AG04450 (cell line): ENCODE results near the gene UBR2. TPM values are rescaled to one million over a fixed set of nuclear protein-coding genes. Genes with fewer than 3 reads are reported as not detected.
"Not testable (repeated sequence)": the region's sequence is repeated elsewhere in the genome, so short reads cannot be mapped to it uniquely, and the experiment has no call there.

Source experiments
- CTCF ChIA-PET: fragments of 300-600, 350-600 bp; formaldehyde crosslinking; extraction: SDS; loops from one replicate; lab custom pipeline; 2022; ENCODE audit warnings: antibody characterized with exemption, inconsistent platforms; lab: Charles Lee
- POLR2A ChIA-PET: fragments of 350-600 bp; formaldehyde crosslinking; extraction: SDS; loops from one replicate; lab custom pipeline; 2021; ENCODE audit warnings: antibody characterized with exemption, inconsistent platforms; lab: Yijun Ruan, JAX
- DNase-seq: peaks from one replicate; pipeline ENCODE4 v3.0.0-alpha.2; 2011; ENCODE audit warnings: low read depth, low spot score
- H3K27ac ChIP-seq: one replicate; pipeline ENCODE4 v1.5.1; 2012; ENCODE audit warnings: low read depth, low read length, control low read depth
- H3K27me3 ChIP-seq: one replicate; pipeline ENCODE4 v1.6.0; 2012; ENCODE audit warnings: low read length; ENCODE audit not compliant: control insufficient read depth, insufficient read depth
- H3K4me3 ChIP-seq: 2 replicates; pipeline ENCODE4 v1.5.1; 2011; ENCODE audit warnings: mild to moderate bottlenecking, low read depth, low read length, control low read depth
- H3K9me3 ChIP-seq: 2 replicates; pipeline ENCODE4 v1.5.1; 2012; ENCODE audit warnings: low read length; ENCODE audit not compliant: control insufficient read depth, insufficient read depth
- polyA plus RNA-seq: library from polyadenylated mRNA; depleted of rRNA; stranded (reverse); fragments of >200 nt; gene quantifications from 2 replicates; pipeline ENCODE4 v1.2.3, GENCODE V29; 2011
- TF ChIP-seq, protein P1 (sequence below): IDR thresholded peaks from 2 replicates; pipeline ENCODE4 v1.5.1; 2011; ENCODE audit warnings: low read depth, low read length, control low read depth, inconsistent platforms

The UBR2 gene
- polyA plus RNA-seq, 1 experiment: 25.3 TPM

GRCh38 chr6:42598300-42598699 lies 34.5 kb downstream of the UBR2 start:
- no peaks in the 10 kb centered on the region for H3K27me3 ChIP-seq
- POLR2A ChIA-PET: interaction anchor here (0.6 kb wide), 1 partner anchor 9 kb away, joined by 3 read pairs; no protein-coding TSS in a partner anchor
- no peaks in the 10 kb centered on the region for H3K9me3 ChIP-seq
- no peak overlapping the region for H3K27ac ChIP-seq
- DNase-seq: no peak
- no peak overlapping the region for H3K4me3 ChIP-seq
- CTCF ChIA-PET: no interaction called here
- TF ChIP-seq, protein P1, sequence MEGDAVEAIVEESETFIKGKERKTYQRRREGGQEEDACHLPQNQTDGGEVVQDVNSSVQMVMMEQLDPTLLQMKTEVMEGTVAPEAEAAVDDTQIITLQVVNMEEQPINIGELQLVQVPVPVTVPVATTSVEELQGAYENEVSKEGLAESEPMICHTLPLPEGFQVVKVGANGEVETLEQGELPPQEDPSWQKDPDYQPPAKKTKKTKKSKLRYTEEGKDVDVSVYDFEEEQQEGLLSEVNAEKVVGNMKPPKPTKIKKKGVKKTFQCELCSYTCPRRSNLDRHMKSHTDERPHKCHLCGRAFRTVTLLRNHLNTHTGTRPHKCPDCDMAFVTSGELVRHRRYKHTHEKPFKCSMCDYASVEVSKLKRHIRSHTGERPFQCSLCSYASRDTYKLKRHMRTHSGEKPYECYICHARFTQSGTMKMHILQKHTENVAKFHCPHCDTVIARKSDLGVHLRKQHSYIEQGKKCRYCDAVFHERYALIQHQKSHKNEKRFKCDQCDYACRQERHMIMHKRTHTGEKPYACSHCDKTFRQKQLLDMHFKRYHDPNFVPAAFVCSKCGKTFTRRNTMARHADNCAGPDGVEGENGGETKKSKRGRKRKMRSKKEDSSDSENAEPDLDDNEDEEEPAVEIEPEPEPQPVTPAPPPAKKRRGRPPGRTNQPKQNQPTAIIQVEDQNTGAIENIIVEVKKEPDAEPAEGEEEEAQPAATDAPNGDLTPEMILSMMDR: no peak

- no peak for DNase-seq
- Histone ChIP-seq H3K27me3 (no peaks in the 10 kb centered on the region), H3K9me3 (no peaks in the 10 kb centered on the region), H3K27ac (no peak overlapping the region), H3K4me3 (no peak overlapping the region)
- ChIA-PET CTCF (no interaction called here), POLR2A (no interaction called here)
- TF ChIP-seq, protein P1: no peak
These were observed 35.7 kb downstream of the UBR2 start for GRCh38 chr6:42599558-42599957.

DNA sequence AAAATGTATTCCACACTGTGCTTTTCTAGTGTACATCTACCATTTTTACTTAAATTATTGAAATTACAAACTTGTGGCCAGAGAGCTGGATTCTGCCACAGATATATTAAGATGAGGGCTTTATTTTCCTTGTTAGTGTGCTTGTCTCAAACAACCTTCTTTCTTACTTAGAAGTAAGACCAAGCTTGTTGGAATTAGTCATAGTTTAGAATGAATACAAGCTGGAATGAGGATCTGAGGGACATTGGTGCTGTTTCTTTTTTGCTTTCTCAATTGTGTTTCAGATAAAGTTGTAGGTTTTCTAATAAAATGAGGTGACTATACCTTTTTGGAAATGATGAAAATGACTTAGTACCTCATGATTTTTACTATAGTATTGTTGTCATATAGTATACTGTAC lies 40.3 kb downstream of the UBR2 start:
- Histone ChIP-seq H3K4me3 (no peak overlapping the region), H3K9me3 (no peaks in the 10 kb centered on the region), H3K27ac (no peak overlapping the region), H3K27me3 (no peaks in the 10 kb centered on the region)
- no peak for DNase-seq
- CTCF ChIA-PET: interaction anchor here (1.4 kb wide), 1 partner anchor 57 kb away, joined by 4 read pairs; no protein-coding TSS in a partner anchor
- POLR2A ChIA-PET: interaction anchor here (0.8 kb wide), 1 partner anchor 142 kb away, joined by 3 read pairs; no protein-coding TSS in a partner anchor
- TF ChIP-seq, protein P1: no peak

DNA sequence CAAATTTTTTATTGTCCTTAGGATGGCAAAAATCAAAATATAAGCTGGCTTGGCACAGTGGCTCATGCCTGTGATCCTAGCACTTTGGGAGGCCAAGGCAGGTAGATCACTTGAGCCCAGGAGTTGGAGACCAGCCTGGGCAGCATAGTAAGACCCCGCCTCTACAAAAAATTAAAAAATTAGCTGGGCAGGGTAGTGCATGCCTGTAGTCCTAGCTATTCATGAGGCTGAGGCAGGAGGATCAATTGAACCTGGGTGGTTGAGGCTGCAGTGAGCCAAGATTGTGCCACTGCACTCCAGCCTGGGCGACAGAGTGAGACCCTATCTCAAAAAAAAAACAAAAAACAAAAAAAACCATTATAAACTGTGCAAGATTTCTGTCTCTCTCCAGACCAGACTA lies 40.9 kb downstream of the UBR2 start:
- H3K9me3 ChIP-seq, CTCF ChIA-PET, H3K27me3 ChIP-seq, DNase-seq, H3K27ac ChIP-seq, POLR2A ChIA-PET, H3K4me3 ChIP-seq: not testable (repeated sequence)

GRCh38 chr6:42610416-42610815 lies 46.6 kb downstream of the UBR2 start:
- no peak for DNase-seq
- ChIA-PET CTCF (no interaction called here), POLR2A (interaction anchor here (1.1 kb wide), 1 partner anchor 39 kb away, joined by 3 read pairs; no protein-coding TSS in a partner anchor)
- no peak overlapping the region for H3K4me3 ChIP-seq
- H3K27ac ChIP-seq: no peak overlapping the region
- no peaks in the 10 kb centered on the region for H3K27me3 ChIP-seq
- H3K9me3 ChIP-seq: no peaks in the 10 kb centered on the region
- TF ChIP-seq, protein P1: no peak
